HL-60 (cell line): ENCODE data around the gene CAPN9.

ENCODE experiments used
- DNase-seq, 2 experiments: peaks; one replicate each; pipeline ENCODE4 v3.0.0-alpha.2; 2010 to 2020; ENCODE audit warnings: low read depth in 1 of 2, low spot score in 1 of 2
- H3K27ac ChIP-seq: fragments of 250-450 bp; sonication (Bioruptor Pico); replicated peaks from 2 replicates; pipeline ENCODE4 v1.5.1; 2020; ENCODE audit warnings: mild to moderate bottlenecking, moderate library complexity
- H3K27me3 ChIP-seq: fragments of 250-450 bp; sonication (Bioruptor Pico); 2 replicates; pipeline ENCODE4 v1.5.1; 2021; ENCODE audit warnings: mild to moderate bottlenecking, moderate library complexity; ENCODE audit not compliant: insufficient read depth, poor library complexity, severe bottlenecking
- H3K4me3 ChIP-seq: replicated peaks from 2 replicates; pipeline ENCODE4 v1.5.1; 2011; ENCODE audit warnings: mild to moderate bottlenecking, control low read depth, low read length; ENCODE audit not compliant: insufficient read depth
- CTCF ChIP-seq: IDR thresholded peaks from one replicate; pipeline ENCODE4 v1.5.1; 2011; ENCODE audit warnings: low read length, control low read depth, inconsistent platforms; ENCODE audit not compliant: insufficient read depth
- GABPA ChIP-seq: IDR thresholded peaks from 2 replicates; pipeline ENCODE4 v1.6.1; 2012; ENCODE audit warnings: low read depth
- POLR2AphosphoS5 ChIP-seq: IDR thresholded peaks from 2 replicates; pipeline ENCODE4 v1.6.1; 2012; ENCODE audit warnings: low read depth
- REST ChIP-seq: IDR thresholded peaks from 2 replicates; pipeline ENCODE4 v1.6.1; 2012; ENCODE audit warnings: low read depth; ENCODE audit not compliant: insufficient replicate concordance
- SPI1 ChIP-seq: IDR thresholded peaks from 2 replicates; pipeline ENCODE4 v1.6.1; 2012; ENCODE audit warnings: low read depth, mild to moderate bottlenecking, borderline replicate concordance

Gene CAPN9

GRCh38 chr1:230700132-230700531 lies 47.1 kb upstream of the CAPN9 start:
- Histone ChIP-seq H3K27ac (no peak overlapping the region), H3K4me3 (no peak overlapping the region), H3K27me3 (no peaks in the 10 kb centered on the region)
- no peak for DNase-seq
- TF ChIP-seq REST (no peak), CTCF (no peak), SPI1 (no peak), POLR2AphosphoS5 (no peak), GABPA (no peak)

- TF ChIP-seq REST, result no peak
- no peak for TF ChIP-seq POLR2AphosphoS5
- no peak for TF ChIP-seq SPI1
- TF ChIP-seq CTCF, result no peak
- TF ChIP-seq GABPA, result no peak
- Histone ChIP-seq H3K27me3 (no peaks in the 10 kb centered on the region), H3K4me3 (no peak overlapping the region), H3K27ac (no peak overlapping the region)
- no peak for DNase-seq
Observed at GRCh38 chr1:230701434-230701833, 45.8 kb upstream of the CAPN9 start.

- no peak overlapping the region for H3K27ac ChIP-seq
- no peaks in the 10 kb centered on the region for H3K27me3 ChIP-seq
- no peak for DNase-seq
- TF ChIP-seq GABPA (no peak), REST (no peak), POLR2AphosphoS5 (no peak), CTCF (no peak), SPI1 (no peak)
- no peak overlapping the region for H3K4me3 ChIP-seq
Observed at GRCh38 chr1:230701895-230702768, 45.1 kb upstream of the CAPN9 start.
